Activated T-helper 1 cell treated with Interleukin-2 at 50 U/mL for 16 hours (primary cell): ENCODE data around the gene ADCY5.

Source experiments
- DNase-seq: peaks from one replicate; pipeline ENCODE4 v3.0.0-alpha.2; 2020; ENCODE audit warnings: low read depth

The ADCY5 gene

GRCh38 chr3:123458255-123458654, 9.4 kb upstream of the ADCY5 start:
- DNase-seq: no peak

- no peak for DNase-seq
Measured at GRCh38 chr3:123457841-123458240, 9.0 kb upstream of the ADCY5 start.

GRCh38 chr3:123453675-123454074, 4.8 kb upstream of the ADCY5 start:
- DNase-seq: no peak

GRCh38 chr3:123451186-123451585, 2.3 kb upstream of the ADCY5 start:
- DNase-seq: no peak

- no peak for DNase-seq
Measured at GRCh38 chr3:123449997-123450604, 1.2 kb upstream of the ADCY5 start.

GRCh38 chr3:123449102-123449996, 459 bp upstream of the ADCY5 start:
- DNase-seq: no peak

- peak; percentile 5 for DNase-seq
Measured at GRCh38 chr3:123447749-123448517, 957 bp downstream of the ADCY5 start.

- DNase-seq: no peak
Measured at GRCh38 chr3:123447416-123447748, 1.5 kb downstream of the ADCY5 start.

- DNase-seq: no peak
Measured at GRCh38 chr3:123446610-123447109, 2.2 kb downstream of the ADCY5 start.

GRCh38 chr3:123446210-123446609, 2.7 kb downstream of the ADCY5 start:
- no peak for DNase-seq

GRCh38 chr3:123445702-123446101, 3.2 kb downstream of the ADCY5 start:
- no peak for DNase-seq

GRCh38 chr3:123444744-123445143, 4.1 kb downstream of the ADCY5 start:
- DNase-seq: no peak

GRCh38 chr3:123444023-123444422, 4.9 kb downstream of the ADCY5 start:
- no peak for DNase-seq

GRCh38 chr3:123442908-123443307, 6.0 kb downstream of the ADCY5 start:
- DNase-seq: no peak

- DNase-seq: no peak
Measured at GRCh38 chr3:123442125-123442524, 6.8 kb downstream of the ADCY5 start.

- DNase-seq: no peak
Measured at GRCh38 chr3:123439806-123440580, 8.9 kb downstream of the ADCY5 start.

GRCh38 chr3:123432832-123433523, 15.9 kb downstream of the ADCY5 start:
- no peak for DNase-seq

- no peak for DNase-seq
Measured at GRCh38 chr3:123431658-123432324, 17.1 kb downstream of the ADCY5 start.

- no peak for DNase-seq
Measured at GRCh38 chr3:123431007-123431657, 17.8 kb downstream of the ADCY5 start.

GRCh38 chr3:123430266-123430665, 18.6 kb downstream of the ADCY5 start:
- no peak for DNase-seq
